NOMO-1 (cell line): Measurements from ENCODE around the gene SLX9.
"Not testable (repeated sequence)": the region's sequence is repeated elsewhere in the genome, so short reads cannot be mapped to it uniquely, and the experiment has no call there.

Experiments used
- DNase-seq, 2 experiments: peaks; one replicate each; lab custom pipeline; 2025; ENCODE audit not compliant: unreplicated experiment in 2 of 2; lab: John Stamatoyannopoulos, UW

The SLX9 gene

DNA sequence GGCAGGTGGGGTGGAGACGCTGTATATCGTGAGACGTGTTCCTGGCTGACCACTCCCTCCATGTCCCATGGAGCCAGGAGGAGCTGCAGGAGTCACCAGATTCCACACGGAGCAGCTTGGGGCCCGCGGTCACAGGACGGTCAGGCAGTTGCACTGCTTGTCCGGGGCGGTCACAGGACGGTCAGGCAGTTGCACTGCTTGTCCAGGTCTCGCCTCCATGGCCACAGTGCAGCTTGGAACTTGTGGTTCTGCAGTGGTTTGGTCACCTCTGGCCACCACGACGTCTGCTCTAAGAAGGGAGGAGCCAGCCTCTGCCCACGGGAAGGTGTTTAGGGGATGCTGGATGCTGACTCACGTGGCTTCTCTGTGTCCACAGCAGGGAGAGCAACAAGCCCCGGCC is 33.0 kb downstream of the SLX9 start:
- no peak for DNase-seq

DNA sequence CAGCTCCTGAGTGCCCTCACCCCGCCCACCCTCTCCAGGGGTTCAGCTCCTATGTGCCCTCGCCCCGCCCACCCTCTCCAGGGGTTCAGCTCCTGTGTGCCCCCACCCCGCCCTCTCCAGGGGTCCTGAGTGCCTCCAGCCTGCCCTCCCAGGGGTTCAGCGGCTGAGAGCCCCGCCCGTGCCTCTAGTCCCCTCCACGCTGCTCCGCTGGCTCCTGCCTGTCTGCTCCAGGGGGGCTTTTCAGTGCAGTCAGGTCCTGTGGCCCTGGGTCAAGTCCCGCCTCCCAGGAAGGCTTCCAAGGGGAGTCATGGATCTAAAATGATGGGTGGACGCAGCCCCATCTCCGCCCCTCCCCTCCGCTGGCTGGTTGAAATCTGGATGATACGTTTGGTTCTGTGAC is 33.8 kb downstream of the SLX9 start:
- DNase-seq, result no peak

DNA sequence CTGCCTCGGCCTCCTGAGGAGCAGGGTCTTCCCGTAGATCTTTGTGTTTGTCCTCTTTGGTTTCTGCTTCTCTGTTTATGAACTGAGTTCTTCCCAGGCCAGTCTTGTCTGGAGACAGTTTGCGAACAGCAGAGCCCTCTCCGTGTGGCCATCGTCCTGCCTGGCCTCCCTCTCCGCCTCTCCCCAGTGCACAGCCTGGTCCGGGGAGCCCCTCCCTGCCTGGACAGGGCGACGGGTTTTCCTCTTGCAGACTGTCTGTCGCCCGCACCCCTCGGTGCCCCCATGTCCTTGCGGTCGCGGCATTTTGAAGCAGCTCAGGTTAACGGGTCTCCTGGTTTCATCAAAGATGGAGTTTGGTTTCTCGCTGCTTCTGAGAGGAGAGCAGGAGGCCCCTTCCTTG is 34.8 kb downstream of the SLX9 start:
- no peak for DNase-seq

GRCh38 chr21:44975720-44976555 is 36.1 kb downstream of the SLX9 start:
- DNase-seq, result no peak

- DNase-seq, result not testable (repeated sequence)
These were observed 36.9 kb downstream of the SLX9 start for GRCh38 chr21:44976556-44977393.

GRCh38 chr21:44977616-44978340 is 37.9 kb downstream of the SLX9 start:
- no peak for DNase-seq

GRCh38 chr21:44979687-44980561 is 40.1 kb downstream of the SLX9 start:
- no peak for DNase-seq

- DNase-seq, result no peak
These were observed 41.0 kb downstream of the SLX9 start for GRCh38 chr21:44980562-44981489.

- no peak for DNase-seq
These were observed 42.9 kb downstream of the SLX9 start for GRCh38 chr21:44982558-44983250.

- no peak for DNase-seq
These were observed 43.8 kb downstream of the SLX9 start for GRCh38 chr21:44983421-44984206.

- no peak for DNase-seq
These were observed 44.6 kb downstream of the SLX9 start for GRCh38 chr21:44984428-44984791.

DNA sequence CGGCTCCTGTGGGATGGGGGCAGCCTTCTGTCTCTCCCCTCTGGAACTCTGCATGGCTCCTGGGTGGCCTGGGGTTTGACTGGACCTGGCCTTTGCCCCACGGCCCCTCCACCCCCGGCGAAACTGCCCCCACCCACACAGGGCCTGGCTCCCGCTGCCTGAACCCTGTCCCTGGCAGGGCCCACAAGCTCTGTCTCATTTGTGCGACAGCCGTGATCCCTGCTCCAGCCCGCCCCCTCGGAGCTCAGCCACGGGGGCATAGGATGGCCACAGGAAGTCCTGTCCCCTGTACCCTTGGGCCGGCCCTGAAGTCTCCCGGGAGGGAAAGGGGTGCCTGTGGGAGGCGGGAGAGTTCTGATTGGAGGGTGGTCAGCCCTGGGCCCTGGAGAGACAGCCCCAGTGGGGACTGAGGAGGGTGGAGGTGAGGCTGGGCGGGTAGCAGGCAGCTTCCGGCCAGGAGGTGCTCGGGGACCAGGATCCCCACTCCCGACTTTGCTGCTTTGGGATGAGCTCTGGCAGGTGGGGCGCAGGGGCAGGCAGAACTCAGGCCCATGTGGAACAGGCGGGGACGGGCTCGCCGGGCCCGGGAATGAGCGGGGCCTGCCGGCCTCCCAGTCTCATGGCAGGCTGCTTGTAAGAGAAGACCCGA is 45.1 kb downstream of the SLX9 start:
- DNase-seq, result no peak

- DNase-seq, result no peak
These were observed 45.9 kb downstream of the SLX9 start for GRCh38 chr21:44985441-44986401.

DNA sequence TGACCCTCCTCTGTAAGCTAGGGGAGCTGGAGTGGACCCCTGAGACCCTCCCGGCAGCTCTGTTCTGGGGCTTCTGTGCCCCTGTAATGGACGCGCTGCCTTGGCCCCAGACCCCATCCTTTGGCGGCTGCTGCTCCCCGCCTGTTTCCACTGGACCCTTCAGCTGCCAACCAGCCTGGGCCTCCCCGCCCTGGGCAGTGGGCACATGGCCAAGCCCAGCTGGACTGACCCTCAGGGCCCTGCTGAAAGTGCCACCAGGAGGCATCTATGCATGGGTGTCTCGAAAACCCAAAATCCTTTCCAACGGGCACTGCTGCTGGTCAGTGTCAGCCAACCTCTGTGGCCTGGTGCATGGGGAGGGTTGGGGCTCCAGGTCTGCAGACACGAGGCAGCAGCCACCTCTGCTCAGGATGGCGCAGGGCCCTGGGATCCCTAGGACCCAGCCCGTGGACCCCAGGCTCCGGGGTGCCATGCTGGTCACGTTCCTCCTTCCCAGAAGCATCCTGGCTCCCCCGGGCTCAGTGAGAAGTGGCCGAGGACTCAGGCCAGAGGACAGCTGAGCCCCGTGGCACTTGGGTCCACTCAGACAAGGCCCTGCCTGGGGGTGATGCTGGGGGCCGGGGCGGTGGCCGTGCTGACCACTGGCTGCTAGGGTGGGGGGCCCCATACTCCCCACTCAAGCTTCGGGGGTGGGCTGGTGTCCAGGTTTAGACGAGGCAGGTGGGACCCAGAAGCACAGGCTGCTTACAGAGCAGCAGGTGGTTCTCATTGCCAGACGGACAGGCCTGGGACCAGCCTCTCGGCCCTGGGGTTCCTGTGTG is 46.9 kb downstream of the SLX9 start:
- DNase-seq, result no peak

DNA sequence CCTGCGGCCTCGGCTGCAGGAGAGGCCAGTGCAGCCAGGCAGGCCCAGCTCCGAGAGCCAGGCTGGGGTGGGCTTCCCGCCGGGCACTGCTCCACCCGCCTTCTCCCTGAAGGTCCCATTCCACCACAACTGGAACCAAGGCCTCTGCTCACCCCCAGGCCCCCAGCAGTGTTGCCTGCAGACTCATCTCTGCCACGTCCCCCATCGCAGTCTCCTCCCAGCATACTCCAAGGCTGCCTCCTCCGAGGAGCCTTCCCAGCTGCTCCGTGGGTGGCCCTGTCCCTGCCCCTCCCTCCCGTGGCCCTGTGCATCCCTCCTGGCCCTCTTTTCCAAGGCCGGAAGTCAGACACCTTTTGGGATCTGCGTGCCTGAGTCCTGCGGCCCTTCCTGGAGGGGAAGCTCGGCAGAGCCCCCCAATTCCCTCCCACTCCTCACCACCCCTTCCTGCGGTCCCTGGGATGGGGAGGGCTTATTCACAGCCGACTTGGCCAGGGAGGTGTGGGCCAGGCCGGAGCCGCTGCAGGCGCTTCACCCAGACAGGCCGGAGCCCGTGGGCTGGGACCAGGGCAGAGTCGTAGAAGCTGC is 47.6 kb downstream of the SLX9 start:
- no peak for DNase-seq
